Central memory CD8-positive, alpha-beta T cell (primary cell): Measurements from ENCODE around the gene OTUD5.

ENCODE experiments used
- ATAC-seq: fragments of 150-1000 bp; cut with Tn5 transposase; replicated peaks from 2 replicates; pipeline ENCODE4 v1.10.0; 2022; ENCODE audit warnings: mild to moderate bottlenecking, moderate FRiP score, moderate number of reproducible peaks; ENCODE audit not compliant: poor library complexity, severe bottlenecking; ENCODE audit errors: extremely low read depth
- DNase-seq, 2 donors: peaks; one replicate each; pipeline ENCODE4 v3.0.0; 2021; ENCODE audit warnings: low spot score in 2 of 2
- H3K27ac Mint-ChIP-seq: one replicate; pipeline ENCODE4 v1.8.0; 2022; ENCODE audit warnings: low read depth, mild to moderate bottlenecking, moderate library complexity, mixed read lengths
- H3K27me3 Mint-ChIP-seq: one replicate; pipeline ENCODE4 v1.8.0; 2022; ENCODE audit warnings: mixed read lengths
- H3K36me3 Mint-ChIP-seq: one replicate; pipeline ENCODE4 v1.8.0; 2022; ENCODE audit warnings: mild to moderate bottlenecking, moderate library complexity, mixed read lengths; ENCODE audit not compliant: insufficient read depth
- H3K4me1 Mint-ChIP-seq: one replicate; pipeline ENCODE4 v1.8.0; 2022; ENCODE audit warnings: mixed read lengths
- H3K4me3 Mint-ChIP-seq: one replicate; pipeline ENCODE4 v1.8.0; 2022; ENCODE audit warnings: mild to moderate bottlenecking, moderate library complexity, mixed read lengths
- H3K9me3 Mint-ChIP-seq: one replicate; pipeline ENCODE4 v1.8.0; 2022; ENCODE audit warnings: mixed read lengths

The OTUD5 gene

GRCh38 chrX:48910926-48911411 is 46.4 kb downstream of the OTUD5 start:
- Mint-ChIP-seq H3K27me3 (no peaks in the 10 kb centered on the region), H3K36me3 (peaks cover 57% of the 10 kb centered on the region), H3K27ac (peak overlapping the region; percentile 98), H3K4me3 (peak overlapping the region; percentile 96), H3K4me1 (peaks cover 22% of the 10 kb centered on the region), H3K9me3 (no peaks in the 10 kb centered on the region)
- DNase-seq (no peak), ATAC-seq (peak; percentile 29)

- Mint-ChIP-seq H3K36me3 (peaks cover 50% of the 10 kb centered on the region), H3K27ac (peak overlapping the region; percentile 98), H3K9me3 (no peaks in the 10 kb centered on the region), H3K27me3 (no peaks in the 10 kb centered on the region), H3K4me3 (no peak overlapping the region), H3K4me1 (peaks cover 22% of the 10 kb centered on the region)
- DNase-seq (no peak), ATAC-seq (no peak)
These were observed 47.6 kb downstream of the OTUD5 start for GRCh38 chrX:48909703-48910294.

- Mint-ChIP-seq H3K27ac (no peak overlapping the region), H3K36me3 (peaks cover 40% of the 10 kb centered on the region), H3K9me3 (no peaks in the 10 kb centered on the region), H3K4me1 (peaks cover 22% of the 10 kb centered on the region), H3K4me3 (no peak overlapping the region), H3K27me3 (no peaks in the 10 kb centered on the region)
- no peak for ATAC-seq
- DNase-seq = no peak
These were observed 48.8 kb downstream of the OTUD5 start for GRCh38 chrX:48908600-48908999.

- no peaks in the 10 kb centered on the region for H3K9me3 Mint-ChIP-seq
- no peak for DNase-seq
- H3K4me3 Mint-ChIP-seq = no peak overlapping the region
- no peak overlapping the region for H3K27ac Mint-ChIP-seq
- peaks cover 32% of the 10 kb centered on the region for H3K36me3 Mint-ChIP-seq
- no peak for ATAC-seq
- no peaks in the 10 kb centered on the region for H3K4me1 Mint-ChIP-seq
- H3K27me3 Mint-ChIP-seq = no peaks in the 10 kb centered on the region
These were observed 52.2 kb downstream of the OTUD5 start for GRCh38 chrX:48905090-48905790.

GRCh38 chrX:48904626-48905025 is 52.8 kb downstream of the OTUD5 start:
- Mint-ChIP-seq H3K4me1 (no peaks in the 10 kb centered on the region), H3K27ac (no peak overlapping the region), H3K27me3 (no peaks in the 10 kb centered on the region), H3K4me3 (no peak overlapping the region), H3K36me3 (peaks cover 32% of the 10 kb centered on the region), H3K9me3 (no peaks in the 10 kb centered on the region)
- no peak for ATAC-seq
- DNase-seq = no peak

GRCh38 chrX:48904180-48904579 is 53.2 kb downstream of the OTUD5 start:
- H3K27ac Mint-ChIP-seq = peak overlapping the region; percentile 41
- H3K36me3 Mint-ChIP-seq = peaks cover 32% of the 10 kb centered on the region
- DNase-seq = no peak
- no peaks in the 10 kb centered on the region for H3K27me3 Mint-ChIP-seq
- H3K4me3 Mint-ChIP-seq = no peak overlapping the region
- no peaks in the 10 kb centered on the region for H3K9me3 Mint-ChIP-seq
- H3K4me1 Mint-ChIP-seq = no peaks in the 10 kb centered on the region
- no peak for ATAC-seq

- no peak for ATAC-seq
- no peak for DNase-seq
- Mint-ChIP-seq H3K9me3 (no peaks in the 10 kb centered on the region), H3K4me3 (no peak overlapping the region), H3K27ac (peak overlapping the region; percentile 41), H3K27me3 (no peaks in the 10 kb centered on the region), H3K36me3 (peaks cover 32% of the 10 kb centered on the region), H3K4me1 (peaks cover 3% of the 10 kb centered on the region)
These were observed 54.1 kb downstream of the OTUD5 start for GRCh38 chrX:48903290-48903689.

- H3K4me3 Mint-ChIP-seq = no peak overlapping the region
- no peaks in the 10 kb centered on the region for H3K9me3 Mint-ChIP-seq
- H3K36me3 Mint-ChIP-seq = peaks cover 32% of the 10 kb centered on the region
- no peak overlapping the region for H3K27ac Mint-ChIP-seq
- no peaks in the 10 kb centered on the region for H3K27me3 Mint-ChIP-seq
- DNase-seq = no peak
- ATAC-seq = no peak
- H3K4me1 Mint-ChIP-seq = peaks cover 7% of the 10 kb centered on the region
These were observed 54.6 kb downstream of the OTUD5 start for GRCh38 chrX:48902776-48903175.

GRCh38 chrX:48902135-48902534 is 55.3 kb downstream of the OTUD5 start:
- H3K27ac Mint-ChIP-seq = no peak overlapping the region
- ATAC-seq (no peak), DNase-seq (no peak)
- H3K36me3 Mint-ChIP-seq = peaks cover 36% of the 10 kb centered on the region
- no peak overlapping the region for H3K4me3 Mint-ChIP-seq
- H3K9me3 Mint-ChIP-seq = no peaks in the 10 kb centered on the region
- H3K27me3 Mint-ChIP-seq = no peaks in the 10 kb centered on the region
- peaks cover 7% of the 10 kb centered on the region for H3K4me1 Mint-ChIP-seq

GRCh38 chrX:48901069-48901468 is 56.3 kb downstream of the OTUD5 start:
- Mint-ChIP-seq H3K4me1 (peaks cover 7% of the 10 kb centered on the region), H3K9me3 (no peaks in the 10 kb centered on the region), H3K36me3 (peaks cover 34% of the 10 kb centered on the region), H3K27ac (no peak overlapping the region), H3K27me3 (no peaks in the 10 kb centered on the region), H3K4me3 (no peak overlapping the region)
- ATAC-seq = no peak
- DNase-seq = no peak

GRCh38 chrX:48899078-48899410 is 58.4 kb downstream of the OTUD5 start:
- H3K36me3 Mint-ChIP-seq = peaks cover 32% of the 10 kb centered on the region
- no peak overlapping the region for H3K27ac Mint-ChIP-seq
- DNase-seq = no peak
- no peaks in the 10 kb centered on the region for H3K9me3 Mint-ChIP-seq
- peaks cover 13% of the 10 kb centered on the region for H3K4me1 Mint-ChIP-seq
- no peak overlapping the region for H3K4me3 Mint-ChIP-seq
- no peaks in the 10 kb centered on the region for H3K27me3 Mint-ChIP-seq
- ATAC-seq = no peak

- peak within 1 kb of the TSS; percentile 81 for H3K27ac Mint-ChIP-seq
- peaks cover 30% of the 10 kb centered on the region for H3K36me3 Mint-ChIP-seq
- H3K9me3 Mint-ChIP-seq = no peaks in the 10 kb centered on the region
- peaks cover 13% of the 10 kb centered on the region for H3K4me1 Mint-ChIP-seq
- DNase-seq = peak; percentile 69 to 87
- peak; percentile 87 for ATAC-seq
- peak within 1 kb of the TSS; percentile 78 for H3K4me3 Mint-ChIP-seq
- H3K27me3 Mint-ChIP-seq = no peaks in the 10 kb centered on the region
These were observed 59.6 kb downstream of the OTUD5 start, which contains the start of the genes PQBP1 and TIMM17B for GRCh38 chrX:48897625-48898306. Gene PQBP1 (plus strand): TSS chrX:48897930. CDS start chrX:48898510, 580 bp downstream. Gene TIMM17B (minus strand): TSS chrX:48897768. CDS start chrX:48897749, 19 bp downstream.
